GM12874 (cell line): ENCODE data around the gene NDUFB3.

ENCODE experiments used
- CTCF ChIP-seq: IDR thresholded peaks from 2 replicates; pipeline ENCODE4 v1.5.1; 2011; ENCODE audit warnings: low read depth, mild to moderate bottlenecking, control low read depth, low read length, moderate library complexity; ENCODE audit not compliant: insufficient read depth

The NDUFB3 gene

GRCh38 chr2:201128033-201128432, 56.2 kb downstream of the NDUFB3 start:
- TF ChIP-seq CTCF: no peak

DNA sequence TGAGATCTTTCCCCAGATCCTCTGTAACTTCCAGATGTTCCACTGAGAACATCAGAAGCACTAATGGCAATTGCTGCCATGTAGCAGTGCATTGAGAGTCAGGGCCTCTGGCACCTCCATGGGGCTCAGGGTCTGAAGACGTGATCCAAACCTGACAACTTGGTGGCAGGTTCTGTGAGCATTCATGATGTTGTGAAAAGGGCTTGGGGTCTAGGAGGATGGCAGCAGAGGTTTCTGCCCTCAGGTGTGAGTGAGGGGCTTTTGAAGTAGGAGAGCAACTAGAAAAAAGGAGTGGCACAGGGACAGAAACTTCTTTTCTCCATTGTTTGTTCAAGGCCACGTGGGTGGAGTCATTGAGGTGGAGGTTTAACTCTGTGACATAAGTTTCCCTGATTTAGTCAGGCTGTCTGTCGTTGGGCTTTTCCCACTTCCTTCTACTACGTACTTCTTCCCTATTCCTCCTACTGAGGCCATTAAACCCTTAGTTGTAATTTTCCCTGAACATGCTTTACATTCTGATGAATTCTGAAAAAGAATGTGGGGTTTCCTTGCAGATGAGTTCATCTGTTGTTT, 57.2 kb downstream of the NDUFB3 start:
- TF ChIP-seq CTCF: no peak

DNA sequence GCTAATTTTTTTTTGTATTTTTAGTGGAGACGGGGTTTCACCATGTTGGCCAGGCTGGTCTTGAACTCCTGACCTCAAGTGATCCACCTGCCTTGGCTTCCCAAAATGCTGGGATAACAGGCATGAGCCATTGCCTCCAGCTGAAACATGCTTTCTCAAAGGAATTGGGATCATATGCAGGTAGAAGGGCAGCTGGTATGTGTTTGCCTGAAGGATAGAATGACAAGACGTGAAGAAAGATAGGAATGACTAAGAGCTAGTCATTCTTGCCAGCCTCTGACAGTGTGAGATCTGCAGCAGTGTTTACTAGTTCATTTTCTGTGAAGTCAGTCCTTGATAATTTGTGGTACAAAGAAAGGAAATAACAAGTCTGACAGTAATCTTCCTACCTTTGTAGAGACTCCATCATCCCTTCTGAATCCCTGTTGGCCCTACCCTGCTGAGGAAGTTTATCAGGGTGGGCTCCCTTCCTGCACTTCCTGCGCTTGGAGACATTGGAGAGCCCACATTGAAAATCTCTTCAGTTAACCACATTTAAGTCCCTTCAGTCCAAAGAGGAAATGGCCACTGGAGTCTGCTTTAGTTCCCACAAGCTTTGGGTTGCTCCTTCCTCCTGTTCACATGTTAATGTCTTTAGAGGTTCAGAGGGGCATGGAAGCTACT, 58.9 kb downstream of the NDUFB3 start:
- TF ChIP-seq CTCF: no peak

- no peak for TF ChIP-seq CTCF
Observed at GRCh38 chr2:201132518-201132917, 60.7 kb downstream of the NDUFB3 start.
